Activated CD4-positive, alpha-beta T cell treated with anti-CD3 and anti-CD28 coated beads, Interleukin-2, amount 50 U/mL, for 48 hours (primary cell): Measurements from ENCODE around the gene HGFAC.

Experiments
- DNase-seq, 2 experiments: peaks; one replicate each; pipeline ENCODE4 v3.0.0-alpha.2; 2020

HGFAC gene

DNA sequence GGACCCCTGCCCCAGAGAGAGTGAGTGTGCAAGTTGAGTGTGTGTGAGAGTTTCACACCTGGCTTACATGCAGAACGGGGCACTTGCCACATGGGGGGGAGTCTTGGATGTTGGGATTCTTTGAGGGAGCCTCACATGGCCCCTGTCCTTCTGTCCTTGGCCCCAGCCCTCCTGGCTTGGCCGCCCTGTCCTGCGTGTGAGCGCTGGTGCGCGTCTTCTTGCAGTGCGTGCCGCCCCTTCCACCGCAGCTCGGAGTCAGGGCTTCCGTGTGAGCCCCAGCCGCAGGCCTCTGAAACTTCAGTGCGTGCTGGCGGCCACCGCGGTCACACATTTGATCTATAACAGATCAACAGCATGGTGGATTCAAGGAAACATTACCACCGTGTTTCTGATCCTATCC, 30.1 kb upstream of the HGFAC start:
- no peak for DNase-seq

DNA sequence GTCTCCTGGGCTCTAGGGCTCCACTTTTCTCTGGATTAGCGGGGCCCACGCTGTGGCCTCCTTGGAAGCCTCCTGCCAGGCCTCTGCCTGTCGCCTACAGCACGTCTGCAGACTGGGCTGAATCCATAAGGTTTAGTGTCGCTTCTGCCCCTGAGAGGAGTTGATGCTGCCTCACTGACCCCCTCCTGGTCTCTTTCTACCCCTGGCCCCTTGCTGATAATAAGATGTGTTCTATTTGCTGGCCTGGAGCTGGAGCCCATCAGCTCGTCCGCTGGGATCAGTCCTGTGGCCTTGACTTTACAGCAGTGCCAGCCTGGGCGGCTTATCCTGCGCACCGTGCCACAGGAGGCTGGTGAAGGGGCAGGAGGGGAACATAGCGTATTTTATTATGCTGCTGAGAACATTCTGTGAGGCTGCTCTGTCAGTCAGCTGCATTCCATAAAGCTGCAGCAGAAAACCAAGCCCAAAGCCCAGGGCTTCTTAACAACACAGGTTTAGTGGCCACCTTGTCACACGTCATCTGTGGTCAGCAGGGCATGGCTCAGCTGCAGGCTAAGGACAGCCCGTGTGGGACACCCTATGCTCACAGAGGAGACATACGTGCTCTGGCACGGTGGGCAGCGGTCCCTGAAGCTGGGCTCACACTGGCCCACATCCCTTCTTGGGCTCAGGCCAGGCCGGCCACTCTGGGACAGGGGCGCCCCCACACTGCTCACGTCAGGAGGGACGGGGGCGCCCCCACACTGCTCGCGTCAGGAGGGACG, 29.3 kb upstream of the HGFAC start:
- DNase-seq: no peak

DNA sequence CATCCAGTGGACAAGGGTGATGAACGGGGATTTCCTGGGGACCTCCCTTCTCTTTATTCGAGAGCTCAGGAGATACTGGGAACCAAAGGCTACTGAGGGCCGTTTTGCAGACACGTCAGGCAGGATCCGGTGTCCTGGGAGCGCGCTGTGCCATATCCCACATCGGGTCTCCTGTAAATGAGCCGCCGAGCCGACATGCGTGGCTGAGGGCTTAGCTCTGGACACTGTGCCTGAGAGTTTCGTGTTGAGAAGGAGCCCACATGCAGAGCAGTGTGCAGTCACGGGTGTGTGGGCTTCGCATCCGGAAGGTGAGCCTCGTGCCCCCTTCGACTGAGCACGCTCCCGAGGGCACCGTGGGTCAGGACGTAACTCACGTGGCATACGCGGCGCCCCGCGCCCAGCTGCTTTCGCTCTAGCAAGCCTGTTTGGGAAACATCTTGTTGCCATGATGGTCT, 28.5 kb upstream of the HGFAC start:
- no peak for DNase-seq

DNA sequence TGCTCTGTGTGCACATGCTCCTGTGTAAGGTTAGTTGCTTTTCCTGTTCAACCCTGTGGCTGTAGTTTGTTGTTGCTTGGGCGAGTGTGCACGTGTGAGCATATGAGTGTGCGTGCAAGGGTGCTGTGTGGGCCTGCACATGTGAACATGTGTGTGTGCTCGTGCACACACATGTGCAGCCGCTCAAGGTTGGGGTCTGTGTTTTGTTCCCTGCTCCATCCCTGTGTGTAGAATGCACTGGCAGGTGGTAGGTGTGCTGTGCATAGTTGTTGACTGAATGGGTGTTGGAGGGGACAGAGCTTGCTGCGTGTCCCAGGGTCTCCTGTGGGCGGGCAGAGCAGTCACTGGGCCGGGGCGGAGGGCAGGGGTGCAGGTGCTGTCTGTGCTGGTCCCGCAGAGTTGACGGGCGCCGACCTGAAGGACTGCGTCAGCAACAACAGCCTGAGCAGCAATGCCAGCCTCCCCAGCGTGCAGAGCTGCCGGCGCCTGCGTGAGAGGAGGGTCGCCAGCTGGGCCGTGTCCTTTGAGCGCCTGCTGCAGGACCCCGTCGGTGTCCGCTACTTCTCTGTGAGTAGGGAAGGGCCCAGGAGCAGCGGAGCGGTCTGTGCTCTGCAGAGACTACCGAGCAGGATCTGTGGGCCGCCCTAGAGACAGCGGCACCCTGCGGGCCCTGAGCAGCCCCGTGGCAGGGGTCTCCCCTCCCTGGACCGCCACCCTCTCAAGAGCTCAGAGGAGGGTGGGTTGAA, 27.9 kb upstream of the HGFAC start:
- DNase-seq: no peak

DNA sequence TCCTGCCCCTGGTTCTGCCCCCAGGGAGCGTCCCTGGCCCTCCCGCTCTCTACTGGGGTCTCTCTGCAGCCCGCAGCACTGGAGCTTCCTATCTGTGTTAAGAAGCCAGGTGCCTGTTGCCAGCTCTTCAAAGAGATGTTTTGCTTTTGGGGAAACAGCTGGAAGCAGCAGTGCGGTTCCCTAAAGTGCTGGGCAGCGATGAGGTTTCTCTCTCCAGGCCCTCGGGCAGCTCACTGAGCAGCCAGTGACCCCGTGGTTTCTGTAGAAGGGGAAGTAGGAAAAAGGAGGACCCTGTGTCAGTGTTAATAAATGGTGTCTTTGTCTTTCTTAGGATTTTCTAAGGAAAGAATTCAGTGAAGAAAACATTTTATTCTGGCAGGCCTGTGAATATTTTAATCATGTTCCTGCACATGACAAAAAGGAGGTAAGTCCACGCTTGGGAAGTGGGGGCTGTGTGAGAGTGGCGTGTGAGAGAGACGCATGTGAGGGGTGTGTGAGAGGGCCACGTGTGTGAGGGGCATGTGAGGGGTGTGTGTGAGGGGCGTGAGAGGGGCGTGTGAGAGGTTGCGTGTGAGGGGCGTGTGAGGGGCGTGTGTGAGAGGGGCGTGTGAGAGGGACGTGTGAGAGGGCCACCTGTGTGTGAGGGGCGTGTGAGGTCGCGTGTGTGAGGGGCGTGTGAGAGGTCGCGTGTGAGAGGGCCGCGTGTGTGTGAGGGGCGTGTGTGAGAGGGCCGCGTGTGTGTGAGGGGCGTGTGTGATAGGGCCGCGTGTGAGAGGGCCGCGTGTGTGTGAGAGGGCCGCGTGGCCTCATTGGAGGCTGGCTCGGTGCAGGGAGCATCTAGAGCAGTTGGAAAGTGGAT, 27.1 kb upstream of the HGFAC start:
- no peak for DNase-seq

DNA sequence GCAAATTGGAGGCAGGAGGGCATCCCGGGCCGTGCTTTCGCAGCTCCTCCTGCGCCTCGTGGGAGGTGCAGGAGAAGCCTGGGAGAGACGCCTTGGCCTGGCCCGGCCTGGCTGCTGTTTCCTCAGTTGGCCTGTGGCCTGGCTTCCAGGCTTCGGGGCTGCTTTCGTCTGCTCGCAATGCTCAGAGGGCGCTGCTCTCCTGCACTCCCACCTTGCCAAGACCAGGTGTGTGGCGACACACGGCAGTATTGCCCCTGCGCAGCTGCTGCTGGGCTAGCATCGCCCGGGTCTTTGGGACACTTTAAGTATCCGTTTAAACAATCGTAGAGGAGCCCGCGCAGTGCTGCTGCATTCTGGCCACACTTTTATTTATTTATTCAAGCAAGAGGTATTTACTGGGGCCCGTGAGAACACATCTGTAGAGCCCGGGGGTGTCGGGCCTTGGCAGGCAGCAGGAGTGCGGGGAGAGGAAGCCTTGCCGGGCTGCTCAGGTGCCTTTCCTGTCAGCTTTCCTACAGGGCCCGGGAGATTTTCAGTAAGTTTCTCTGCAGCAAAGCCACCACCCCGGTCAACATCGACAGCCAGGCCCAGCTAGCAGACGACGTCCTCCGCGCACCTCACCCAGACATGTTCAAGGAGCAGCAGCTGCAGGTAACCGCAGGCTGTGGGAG, 26.2 kb upstream of the HGFAC start:
- DNase-seq: no peak

DNA sequence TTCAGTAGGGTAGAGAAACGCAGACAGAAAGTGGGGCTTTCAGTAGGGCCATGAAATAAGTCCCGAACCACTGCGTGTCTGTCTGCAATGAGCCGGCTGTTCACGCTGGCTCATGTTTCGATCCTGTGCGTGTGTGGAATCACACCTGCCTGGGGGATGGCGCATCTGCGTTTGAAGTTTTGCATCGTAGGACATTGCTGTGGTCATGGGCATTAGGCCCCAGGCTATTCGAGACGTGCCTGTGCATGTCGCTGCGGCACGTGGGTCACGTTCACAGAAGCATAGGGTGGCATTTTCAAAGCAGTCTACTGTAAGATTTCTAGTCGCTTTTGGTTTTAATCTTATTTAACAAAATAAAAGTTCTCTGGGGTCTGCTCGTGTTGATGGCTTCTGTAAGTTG, 25.5 kb upstream of the HGFAC start:
- DNase-seq: no peak

DNA sequence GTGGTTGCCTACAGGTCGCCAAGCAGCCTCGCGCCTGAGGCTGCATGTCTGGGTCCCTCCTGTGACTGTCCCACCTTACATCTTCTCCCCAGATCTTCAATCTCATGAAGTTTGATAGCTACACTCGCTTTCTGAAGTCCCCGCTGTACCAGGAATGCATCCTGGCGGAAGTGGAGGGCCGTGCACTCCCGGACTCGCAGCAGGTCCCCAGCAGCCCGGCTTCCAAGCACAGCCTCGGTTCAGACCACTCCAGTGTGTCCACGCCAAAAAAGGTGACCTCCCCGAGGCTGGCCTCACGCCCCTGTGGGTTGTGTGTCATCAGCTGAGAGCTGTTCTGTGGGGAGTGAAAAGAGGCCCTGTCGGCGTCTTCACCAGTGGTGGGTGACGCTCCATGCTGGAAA, 24.9 kb upstream of the HGFAC start:
- DNase-seq: no peak

DNA sequence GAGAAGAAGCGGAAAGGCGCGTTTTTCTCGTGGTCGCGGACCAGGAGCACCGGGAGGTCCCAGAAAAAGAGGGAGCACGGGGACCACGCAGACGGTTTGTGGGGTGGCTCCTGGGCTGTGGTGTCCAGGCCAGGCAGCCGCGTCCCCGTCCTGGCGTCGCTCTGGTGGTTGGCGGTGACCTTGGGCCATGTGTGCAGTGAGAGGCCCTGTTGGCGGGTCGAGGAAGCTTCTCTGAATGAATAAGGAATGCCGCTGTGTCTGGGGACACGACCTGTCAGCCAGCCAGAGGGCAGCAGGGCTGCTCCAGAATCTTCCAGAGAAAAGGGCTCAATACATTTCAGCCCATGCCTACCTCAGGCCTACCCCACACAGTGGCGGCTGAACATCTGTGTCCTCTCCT, 24.3 kb upstream of the HGFAC start:
- DNase-seq: no peak

DNA sequence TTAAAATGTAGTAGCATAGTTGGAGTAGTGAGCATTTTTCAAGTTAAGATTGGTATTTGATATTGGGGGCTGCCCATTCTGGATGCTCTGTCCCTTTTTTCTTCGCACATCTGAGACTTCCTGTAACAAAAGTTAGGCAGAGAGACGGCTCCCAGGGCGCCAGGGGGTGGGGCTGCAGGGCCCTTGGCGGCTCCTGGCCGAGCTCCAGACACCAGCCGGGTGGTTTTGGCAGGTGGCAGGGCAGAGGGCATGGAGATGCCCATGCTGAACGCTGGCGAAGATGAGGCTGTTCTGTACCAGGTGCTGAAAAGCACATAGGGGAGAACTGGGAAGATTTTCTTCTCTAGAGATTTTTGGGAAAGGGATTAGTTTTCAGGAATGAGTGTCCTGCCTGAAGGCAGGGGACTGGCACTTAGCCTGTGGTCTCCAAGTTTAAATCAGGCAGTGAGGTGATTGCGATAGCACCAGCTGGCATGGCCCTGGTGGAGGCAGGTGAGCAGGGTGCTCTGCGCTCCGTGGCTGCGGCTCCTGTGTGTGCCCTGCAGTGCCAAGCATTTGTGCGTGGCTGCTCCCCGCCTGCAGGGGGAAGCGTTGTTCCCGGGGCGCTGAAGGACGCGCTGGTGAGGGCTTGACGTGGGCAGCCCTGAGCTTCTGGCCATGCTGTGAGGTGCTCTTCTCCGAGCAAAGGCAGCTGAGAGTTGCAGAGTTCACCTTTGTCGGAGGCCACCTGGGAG, 23.6 kb upstream of the HGFAC start:
- DNase-seq: no peak

DNA sequence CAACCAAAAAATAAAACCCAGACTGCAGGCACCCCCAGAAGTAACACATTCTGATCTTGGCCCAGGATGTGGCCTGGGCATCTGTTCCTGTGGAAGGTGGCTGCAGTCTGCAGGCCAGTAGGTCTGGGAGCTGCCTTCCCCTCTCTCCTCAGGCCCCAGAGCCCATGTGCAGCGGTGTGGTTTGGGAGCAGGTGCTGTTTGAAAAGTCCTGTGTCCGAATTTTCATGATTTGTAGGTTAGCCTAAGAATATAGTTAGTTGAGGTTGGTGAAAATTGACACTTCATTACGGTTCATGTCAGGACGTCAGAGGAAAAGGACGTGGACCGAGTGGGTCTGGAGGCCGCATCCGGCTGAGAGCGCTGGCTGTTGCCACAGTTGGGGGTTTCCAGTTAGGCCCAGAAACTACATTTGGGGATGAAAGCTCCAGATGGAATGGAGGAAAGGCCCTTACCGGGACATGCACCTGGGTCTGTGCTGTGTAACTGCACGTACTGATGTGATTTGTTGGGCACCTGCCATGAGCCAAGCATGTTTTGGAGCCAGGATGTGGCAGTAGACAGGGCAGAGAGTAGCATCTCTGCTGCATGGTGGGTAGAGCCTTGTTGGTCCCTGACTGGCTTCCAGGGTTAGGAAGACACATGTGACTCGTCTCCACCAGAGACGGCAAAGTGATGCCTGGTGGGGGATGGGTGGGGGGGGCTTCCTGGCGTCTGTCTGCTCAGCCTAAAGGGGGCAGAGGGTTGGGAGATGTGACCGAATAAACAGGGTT, 21.7 kb upstream of the HGFAC start:
- DNase-seq: no peak

DNA sequence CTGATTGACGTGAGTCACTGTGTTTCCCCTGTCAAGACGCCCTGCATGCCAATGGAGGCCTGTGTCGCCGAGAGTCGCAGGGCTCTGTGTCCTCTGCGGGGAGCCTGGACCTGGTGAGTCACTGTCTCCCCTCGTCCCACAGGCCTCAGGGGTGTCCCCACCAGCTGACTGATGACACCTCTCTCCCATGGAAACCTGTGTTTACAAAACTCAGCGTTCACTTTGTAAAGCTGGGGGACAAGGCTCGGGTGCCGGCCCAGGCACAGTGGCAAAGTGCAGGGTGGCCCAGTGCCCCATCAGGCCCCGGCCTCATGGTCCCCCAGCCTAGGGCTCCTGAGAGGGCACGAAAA, 21.2 kb upstream of the HGFAC start:
- DNase-seq: no peak

DNA sequence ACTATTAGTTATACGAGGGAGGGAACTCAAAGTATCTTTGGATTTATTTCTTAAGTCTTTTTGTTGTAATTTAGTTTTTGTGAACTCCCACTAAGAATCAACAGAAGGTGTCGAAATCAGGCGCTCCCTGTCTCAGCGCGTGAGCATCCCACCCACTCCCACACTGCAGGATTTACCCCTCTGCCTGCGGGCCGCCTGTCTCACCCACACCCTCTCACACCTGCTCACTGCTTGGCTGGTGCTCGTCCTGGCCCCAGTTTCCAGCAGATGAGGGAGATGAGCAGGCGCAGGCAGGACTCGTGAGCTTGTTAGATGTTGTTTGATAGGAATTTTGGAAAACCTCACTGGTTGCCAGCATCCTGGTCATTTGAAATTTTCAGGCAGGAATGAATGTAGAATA, 20.8 kb upstream of the HGFAC start:
- no peak for DNase-seq

DNA sequence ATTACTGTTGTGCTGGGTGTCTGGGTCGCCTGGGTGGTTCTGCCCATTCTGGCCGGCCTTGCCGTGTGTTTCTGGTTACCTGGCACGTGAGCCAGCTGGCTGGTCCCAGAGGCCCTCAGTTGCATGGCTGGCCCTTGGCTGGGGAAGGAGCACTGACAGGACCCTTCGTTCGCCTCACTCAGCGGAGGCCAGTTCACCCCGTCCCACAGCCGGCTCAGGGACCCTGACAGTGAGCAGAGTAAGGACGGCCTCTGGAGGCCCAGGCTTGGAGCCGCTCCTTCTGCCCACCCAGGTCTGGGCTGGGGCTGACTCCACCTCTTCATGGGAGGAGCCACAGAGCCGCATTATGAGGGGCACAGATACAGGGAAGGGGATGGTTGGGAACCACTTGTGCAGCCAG, 20.3 kb upstream of the HGFAC start:
- DNase-seq: no peak

DNA sequence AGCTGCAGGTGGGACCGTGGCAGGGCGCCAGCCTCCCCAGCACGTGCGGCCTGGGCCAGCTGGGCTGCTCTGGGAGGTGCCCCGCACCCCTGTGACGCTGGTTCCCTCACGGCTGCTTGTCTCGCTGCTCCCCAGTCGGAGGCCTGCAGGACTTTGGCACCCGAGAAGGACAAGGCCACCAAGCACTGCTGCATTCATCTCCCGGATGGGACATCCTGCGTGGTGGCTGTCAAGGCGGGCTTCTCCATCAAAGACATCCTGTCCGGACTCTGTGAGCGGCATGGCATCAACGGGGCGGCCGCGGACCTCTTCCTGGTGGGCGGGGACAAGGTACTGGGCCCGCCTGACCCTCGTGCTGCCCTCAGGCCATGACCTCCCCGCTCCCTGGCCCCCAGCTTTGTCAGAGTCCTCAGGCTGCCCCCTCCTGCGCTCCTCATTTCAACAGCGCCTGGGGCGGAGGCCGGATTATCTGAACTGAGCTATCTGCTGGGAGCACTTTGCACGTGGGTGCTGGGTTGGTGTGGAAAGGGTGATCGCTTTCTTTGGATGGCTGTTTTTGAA, 19.4 kb upstream of the HGFAC start:
- no peak for DNase-seq

DNA sequence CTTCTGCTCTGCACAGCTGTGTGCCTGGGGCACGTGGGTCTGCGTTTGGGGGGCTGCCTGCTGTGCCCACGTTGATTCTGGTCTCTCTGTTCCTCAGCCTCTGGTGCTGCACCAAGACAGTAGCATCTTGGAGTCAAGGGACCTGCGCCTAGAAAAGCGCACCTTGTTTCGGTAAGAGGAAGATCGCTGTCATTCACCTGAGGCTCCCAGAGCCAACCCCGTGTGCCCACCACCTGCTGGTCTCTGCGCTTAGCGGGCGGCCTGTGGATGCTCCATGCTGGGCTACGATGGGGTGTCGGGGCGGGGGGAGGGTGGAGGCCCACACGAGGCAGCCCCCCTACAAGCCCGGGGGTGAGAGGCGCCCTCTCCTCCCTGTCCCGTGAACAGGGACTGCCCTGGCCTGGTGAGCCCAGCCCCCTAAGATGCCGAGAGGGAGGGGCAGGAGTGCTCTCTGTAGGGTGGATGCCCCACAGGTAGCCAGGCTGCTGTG, 18.9 kb upstream of the HGFAC start:
- DNase-seq: no peak

DNA sequence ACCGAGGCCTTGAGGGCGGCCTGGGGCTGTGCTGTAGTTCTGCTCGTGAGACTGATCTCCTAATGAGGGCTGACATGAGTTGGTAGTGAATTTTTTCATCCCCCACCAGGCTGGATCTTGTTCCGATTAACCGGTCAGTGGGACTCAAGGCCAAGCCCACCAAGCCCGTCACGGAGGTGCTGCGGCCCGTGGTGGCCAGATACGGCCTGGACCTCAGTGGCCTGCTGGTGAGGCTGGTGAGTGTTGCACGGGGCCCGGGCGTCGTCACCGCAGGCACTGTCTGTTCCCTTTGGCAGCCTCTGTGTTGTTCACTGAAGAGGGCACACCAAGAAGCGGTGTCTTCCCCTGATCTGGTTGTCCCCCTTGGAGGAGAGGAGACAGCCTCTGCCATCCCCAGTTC, 18.4 kb upstream of the HGFAC start:
- DNase-seq: no peak

DNA sequence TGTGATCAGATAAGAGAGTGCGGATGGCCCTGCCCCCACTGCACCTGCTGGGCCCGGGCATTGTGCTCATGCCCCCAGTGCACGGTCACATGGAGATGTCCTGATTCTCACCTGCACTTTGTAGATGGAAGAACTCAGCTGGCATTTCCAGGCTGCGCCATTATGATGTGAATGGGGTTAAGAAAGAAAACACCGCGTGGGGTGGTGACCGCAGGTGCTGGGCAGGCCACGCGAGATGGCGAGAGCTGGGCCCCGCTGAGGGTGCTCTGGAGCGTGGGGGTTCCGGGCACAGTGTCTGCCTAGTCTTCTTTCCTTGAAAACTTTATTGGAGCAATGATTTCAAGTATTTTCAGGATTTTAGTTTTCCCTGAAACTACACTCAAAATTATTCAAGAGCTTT, 17.8 kb upstream of the HGFAC start:
- no peak for DNase-seq

DNA sequence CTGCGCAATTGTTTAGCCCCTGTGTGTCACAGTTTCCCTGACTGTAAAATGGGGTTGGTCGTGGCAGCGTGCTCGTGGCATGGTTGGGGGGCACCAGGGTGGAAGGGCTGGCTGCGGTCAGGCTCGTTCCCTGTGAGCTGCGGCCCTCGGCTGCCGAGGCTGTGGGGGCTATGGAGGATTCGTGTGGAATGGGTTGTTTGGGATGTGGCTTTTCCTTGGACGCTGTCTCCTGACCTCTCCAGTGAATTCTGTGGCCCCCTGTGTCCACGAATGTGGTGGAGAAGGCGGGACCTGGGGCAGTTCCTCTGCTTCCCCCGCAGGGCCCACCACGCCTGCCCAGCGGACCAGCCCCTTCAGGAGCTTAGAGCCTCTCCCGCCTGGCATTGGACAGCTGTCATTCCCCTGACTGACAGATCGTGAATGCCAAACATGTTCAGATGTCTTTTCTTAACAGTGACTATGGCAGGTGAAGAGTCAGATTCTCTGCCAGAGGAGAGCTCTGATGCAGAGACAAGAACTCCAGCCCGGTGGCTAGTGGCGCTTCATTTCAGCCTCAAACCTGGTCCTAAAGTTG, 17.2 kb upstream of the HGFAC start:
- DNase-seq: no peak

DNA sequence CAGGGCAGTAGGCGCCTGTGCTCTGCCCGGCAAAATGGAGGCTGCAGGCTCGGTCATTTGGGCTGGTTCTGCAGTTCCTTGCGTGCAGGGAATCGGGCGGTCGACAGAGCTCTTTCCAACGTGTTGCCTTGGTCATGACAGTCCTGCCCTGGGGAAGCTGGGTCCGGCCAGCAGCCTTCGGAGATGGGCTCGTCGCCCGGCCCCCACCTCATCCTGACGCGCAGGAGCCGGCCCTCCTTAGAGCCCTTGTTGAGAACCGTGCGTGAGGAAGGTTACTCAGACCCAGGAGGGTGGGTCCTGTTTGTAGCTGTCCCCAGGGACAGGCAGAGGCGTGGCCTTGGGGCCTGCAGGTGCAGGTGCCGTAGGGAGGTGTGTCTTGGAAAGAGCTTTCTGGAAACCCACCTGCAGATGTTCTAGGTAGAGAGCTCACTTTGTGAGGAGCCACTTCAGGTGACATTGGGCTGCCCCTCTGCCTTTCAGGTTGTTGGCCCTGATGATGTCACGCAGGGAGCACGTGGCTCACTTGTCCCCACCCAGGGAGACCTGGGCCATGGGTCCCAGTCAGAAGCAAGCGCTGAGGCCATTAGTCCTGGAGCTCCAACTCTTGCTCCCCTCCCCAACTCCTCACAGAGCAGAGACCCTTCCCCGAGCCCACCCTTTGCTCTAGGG, 15.2 kb upstream of the HGFAC start:
- no peak for DNase-seq
